B cell (primary cell): ENCODE data around the gene DRD2. TPM values are rescaled to one million over a fixed set of nuclear protein-coding genes. Genes with fewer than 3 reads are reported as not detected.

Source experiments
- ATAC-seq: fragments of 200-7000 bp; cut with Tn5 transposase; one replicate; pipeline ENCODE4 v1.10.0; 2021; ENCODE audit warnings: low read depth, mild to moderate bottlenecking, moderate number of reproducible peaks, moderate library complexity
- CTCF ChIA-PET: fragments of 350-600 bp; sonication (Branson Sonifier 250); formaldehyde crosslinking; loops from one replicate; lab custom pipeline; 2021; ENCODE audit warnings: antibody characterized with exemption, inconsistent platforms; lab: Charles Lee
- POLR2A ChIA-PET: fragments of 350-600 bp; sonication (Branson Sonifier 250); formaldehyde crosslinking; loops from one replicate; lab custom pipeline; 2021; ENCODE audit warnings: antibody characterized with exemption; lab: Charles Lee
- DNase-seq: peaks from one replicate; pipeline ENCODE4 v3.0.0; 2013
- H2AFZ ChIP-seq: 2 replicates; pipeline ENCODE4 v1.6.1; 2012; ENCODE audit warnings: mild to moderate bottlenecking, low read depth, low read length; ENCODE audit not compliant: insufficient read depth, poor library complexity, severe bottlenecking
- H3K27ac ChIP-seq, 2 donors: 1 replicate in 1 of 2; 2 replicates in 1 of 2; pipeline ENCODE4 v1.5.1; 2012 to 2013; ENCODE audit warnings: low read length in 2 of 2, mild to moderate bottlenecking in 2 of 2, moderate library complexity in 1 of 2
- H3K27me3 ChIP-seq, 4 experiments: fragments of 200-600 bp in 1 of 4; sonication (generic) in 1 of 4; replicated peaks in 1 of 4; 1 replicate in 2 of 4; 2 replicates in 2 of 4; pipeline versions ENCODE4 v1.6.1 to v1.7.0; 2013 to 2016; ENCODE audit warnings: low read length in 3 of 4, mild to moderate bottlenecking in 2 of 4, mixed read lengths in 1 of 4, moderate library complexity in 1 of 4; ENCODE audit not compliant: insufficient read depth in 4 of 4, control insufficient read depth in 3 of 4; ENCODE audit errors: control extremely low read depth in 1 of 4
- H3K36me3 ChIP-seq, 2 experiments: replicated peaks in 1 of 2; 1 replicate in 1 of 2; 2 replicates in 1 of 2; pipeline versions ENCODE4 v1.6.1 to v1.7.1; 2013; ENCODE audit warnings: low read length in 1 of 2; ENCODE audit not compliant: insufficient read depth in 2 of 2, control insufficient read depth in 1 of 2; ENCODE audit errors: control extremely low read depth in 1 of 2, extremely low read depth in 1 of 2
- H3K4me1 ChIP-seq, 2 donors: fragments of 200-600 bp in 1 of 2; sonication (generic) in 1 of 2; 1 replicate in 1 of 2; 2 replicates in 1 of 2; pipeline versions ENCODE4 v1.5.1 to v1.6.1; 2013 to 2017; ENCODE audit warnings: low read length in 2 of 2; ENCODE audit not compliant: control insufficient read depth in 2 of 2, insufficient read depth in 2 of 2
- H3K4me2 ChIP-seq: replicated peaks from 2 replicates; pipeline ENCODE3; 2012; ENCODE audit warnings: mild to moderate bottlenecking, low read depth, low read length; ENCODE audit not compliant: poor library complexity, severe bottlenecking
- H3K4me3 ChIP-seq, 5 experiments: fragments of 200-600 bp in 1 of 5; sonication (generic) in 1 of 5; 1 replicate in 3 of 5; 2 replicates in 2 of 5; pipeline versions ENCODE4 v1.5.1 to v1.7.0; 2011 to 2016; ENCODE audit warnings: low read length in 4 of 5, mild to moderate bottlenecking in 4 of 5, low read depth in 2 of 5, control low read depth in 1 of 5, moderate library complexity in 1 of 5; ENCODE audit not compliant: insufficient read depth in 1 of 5; ENCODE audit errors: control extremely low read depth in 1 of 5, extremely low read depth in 1 of 5
- H3K79me2 ChIP-seq: fragments of 200-600 bp; sonication (generic); one replicate; pipeline ENCODE4 v1.6.0; 2016; ENCODE audit warnings: low read length; ENCODE audit not compliant: control insufficient read depth, insufficient read depth
- H3K9ac ChIP-seq: fragments of 200-600 bp; sonication (generic); 2 replicates; pipeline ENCODE4 v1.6.1; 2017; ENCODE audit warnings: mild to moderate bottlenecking, low read length, moderate library complexity
- H3K9me3 ChIP-seq, 3 donors: one replicate each; pipeline versions ENCODE4 v1.6.1 to v1.7.1; 2013; ENCODE audit warnings: low read length in 2 of 3; ENCODE audit not compliant: control insufficient read depth in 2 of 3, insufficient read depth in 1 of 3; ENCODE audit errors: control extremely low read depth in 1 of 3
- H4K20me1 ChIP-seq: 2 replicates; pipeline ENCODE4 v1.6.0; 2012; ENCODE audit warnings: mild to moderate bottlenecking, low read length; ENCODE audit not compliant: insufficient read depth, control insufficient read depth, poor library complexity, severe bottlenecking
- H3K27ac Mint-ChIP-seq: one replicate; pipeline ENCODE4 v1.8.0; 2021; ENCODE audit warnings: mixed read lengths
- H3K27me3 Mint-ChIP-seq: one replicate; pipeline ENCODE4 v1.8.0; 2021; ENCODE audit warnings: mixed read lengths
- H3K4me1 Mint-ChIP-seq: one replicate; pipeline ENCODE4 v1.8.0; 2021; ENCODE audit warnings: mixed read lengths
- H3K4me3 Mint-ChIP-seq: one replicate; pipeline ENCODE4 v1.8.0; 2021; ENCODE audit warnings: mixed read lengths
- H3K9me3 Mint-ChIP-seq: one replicate; pipeline ENCODE4 v1.8.0; 2022; ENCODE audit warnings: mixed read lengths; ENCODE audit not compliant: insufficient read depth
- CTCF ChIP-seq: fragments of 200-600 bp; IDR thresholded peaks from one replicate; pipeline ENCODE4 v1.8.0; 2022; ENCODE audit warnings: antibody characterized with exemption, mild to moderate bottlenecking
- EZH2 ChIP-seq: IDR thresholded peaks from 2 replicates; pipeline ENCODE4 v1.6.1; 2012; ENCODE audit warnings: borderline replicate concordance, low read depth, mild to moderate bottlenecking, moderate library complexity, low read length; ENCODE audit not compliant: insufficient read depth, poor library complexity, severe bottlenecking
- WGBS: methylation state at CpG from one replicate; pipeline ENCODE4 v1.1.5; 2013; ENCODE audit warnings: missing lambda C conversion rate; ENCODE audit not compliant: insufficient coverage; 5-methylcytosine and 5-hydroxymethylcytosine counted together
- intact Hi-C: fragments of 100-400 bp; cut with micrococcal nuclease; formaldehyde crosslinking; loops from one replicate; pipeline ENCODE4 v1.10.0; 2022
- polyA plus RNA-seq: library from polyadenylated mRNA; depleted of rRNA; stranded (reverse); fragments of >200 nt; gene quantifications from 2 replicates; pipeline ENCODE4 v1.2.3, GENCODE V29; 2012
- total RNA-seq, 2 donors: library from RNA; stranded (reverse); fragments of 120-200 nt in 1 of 2; gene quantifications; 1 replicate in 1 of 2; 2 replicates in 1 of 2; pipeline versions ENCODE4 v1.2.3 to v1.2.4, GENCODE V29; 2013 to 2022

DRD2 gene
- total and polyA plus RNA-seq, 2 donors (not counting 1 experiment from before 2014, with no cell fraction given): not detected

GRCh38 chr11:113376156-113376555 is 99.0 kb downstream of the DRD2 start:
- intact Hi-C loops: no loop called here
- Histone ChIP-seq H3K9me3 (peaks cover 0 to 7% (median 0%) of the 10 kb centered on the region in 3 donors), H3K36me3 (no peaks in the 10 kb centered on the region), H2AFZ (peak overlapping the region; percentile 41), H4K20me1 (no peaks in the 10 kb centered on the region), H3K27me3 (no peaks in the 10 kb centered on the region), H3K79me2 (no peaks in the 10 kb centered on the region), H3K4me3 (no peak overlapping the region), H3K9ac (no peak overlapping the region), H3K27ac (peak overlapping the region; percentile 87), H3K4me1 (peaks cover 17 to 19% of the 10 kb centered on the region in 2 donors), H3K4me2 (peak overlapping the region; percentile 43)
- CTCF ChIA-PET: no interaction called here
- Mint-ChIP-seq H3K4me3 (peak overlapping the region; percentile 26), H3K27ac (peak overlapping the region; percentile 86), H3K4me1 (peaks cover 25% of the 10 kb centered on the region), H3K27me3 (no peaks in the 10 kb centered on the region), H3K9me3 (peaks cover 5% of the 10 kb centered on the region)
- peak; percentile 74 for DNase-seq
- 6% methylated on average over 2 of the region's 3 CpGs for WGBS
- POLR2A ChIA-PET: no interaction called here
- TF ChIP-seq CTCF: no peak
- TF ChIP-seq EZH2: no peak
- ATAC-seq: peak; percentile 95

GRCh38 chr11:113375402-113375801 is 99.8 kb downstream of the DRD2 start:
- Histone ChIP-seq H3K36me3 (no peaks in the 10 kb centered on the region), H3K4me2 (peak overlapping the region; percentile 43), H3K79me2 (no peaks in the 10 kb centered on the region), H4K20me1 (no peaks in the 10 kb centered on the region), H3K4me3 (no peak overlapping the region), H3K9me3 (peaks cover 0 to 7% (median 0%) of the 10 kb centered on the region in 3 donors), H3K9ac (no peak overlapping the region), H2AFZ (peak overlapping the region; percentile 41), H3K4me1 (peaks cover 17 to 19% of the 10 kb centered on the region in 2 donors), H3K27me3 (no peaks in the 10 kb centered on the region), H3K27ac (peak overlapping the region; percentile 87)
- intact Hi-C loops: no loop called here
- Mint-ChIP-seq H3K9me3 (peaks cover 5% of the 10 kb centered on the region), H3K4me1 (peaks cover 25% of the 10 kb centered on the region), H3K4me3 (no peak overlapping the region), H3K27ac (peak overlapping the region; percentile 86), H3K27me3 (no peaks in the 10 kb centered on the region)
- TF ChIP-seq EZH2 (no peak), CTCF (no peak)
- DNase-seq (peak; percentile 7), ATAC-seq (no peak)
- ChIA-PET CTCF (interaction anchor here (1.0 kb wide), 1 partner anchor 521 kb away, joined by 3 read pairs; no protein-coding TSS in a partner anchor), POLR2A (no interaction called here)
- WGBS: 100% methylated on average over 2 of the region's 5 CpGs
